HepG2 (cell line): Measurements from ENCODE around the gene DMRT1. TPM values are rescaled to one million over a fixed set of nuclear protein-coding genes. Genes with fewer than 3 reads are reported as not detected.

Experiments used
- FOXK1 ChIP-seq: sonication (generic); formaldehyde crosslinking; IDR thresholded peaks from 2 replicates; pipeline ENCODE4 v1.4.0; 2020; ENCODE audit warnings: low read depth, missing genetic modification reagents, borderline replicate concordance
- SMARCE1 ChIP-seq: fragments of 450-650 bp; IDR thresholded peaks from 2 replicates; pipeline ENCODE4 v1.6.1; 2017; ENCODE audit warnings: borderline replicate concordance
- TGIF2 ChIP-seq: IDR thresholded peaks from 2 replicates; pipeline ENCODE4 v1.6.1; 2016; ENCODE audit warnings: control low read depth, missing compliant biosample characterization
- ZNF121 ChIP-seq: sonication (generic); formaldehyde crosslinking; IDR thresholded peaks from 2 replicates; pipeline ENCODE4 v1.5.0; 2020; ENCODE audit warnings: mild to moderate bottlenecking, missing genetic modification reagents
- ZNF598 ChIP-seq: sonication (generic); formaldehyde crosslinking; IDR thresholded peaks from 2 replicates; pipeline ENCODE4 v1.5.1; 2020; ENCODE audit warnings: mild to moderate bottlenecking, missing genetic modification reagents, borderline replicate concordance
- polyA plus RNA-seq, 8 experiments: library from polyadenylated mRNA; depleted of rRNA in 3 of 8; stranded (reverse) in 7 of 8; unstranded in 1 of 8; fragments of >200 nt; fragmentation: Illumina TruSeq in 4 of 8; extraction: Trizol in 4 of 8; gene quantifications; 2 replicates each; pipeline versions ENCODE4 v1.2.1 to v1.2.3, GENCODE V29; 2011 to 2016; ENCODE audit warnings: low read depth in 4 of 8, missing spikeins in 1 of 8, mixed read lengths in 1 of 8; ENCODE audit not compliant: insufficient read depth in 1 of 8
- total RNA-seq, 5 experiments: library from RNA; depleted of rRNA; stranded (reverse); fragments of >200 nt; fragmentation: Illumina TruSeq; extraction: Trizol; gene quantifications; 2 replicates each; pipeline ENCODE4 v1.2.3, GENCODE V29; 2016; ENCODE audit warnings: low read depth in 1 of 5
- TF ChIP-seq, protein P1 (sequence below): sonication (generic); formaldehyde crosslinking; IDR thresholded peaks from 2 replicates; pipeline ENCODE4 v1.4.0; 2020; ENCODE audit warnings: mild to moderate bottlenecking, missing genetic modification reagents
- TF ChIP-seq, protein P2 (sequence below): IDR thresholded peaks from 2 replicates; pipeline ENCODE4 v1.6.1; 2016; ENCODE audit warnings: mild to moderate bottlenecking
- TF ChIP-seq, protein P3 (sequence below): sonication (generic); formaldehyde crosslinking; IDR thresholded peaks from 2 replicates; pipeline ENCODE4 v1.5.0; 2020; ENCODE audit warnings: mild to moderate bottlenecking, missing genetic modification reagents, moderate library complexity
- TF ChIP-seq, protein P4 (sequence below): sonication (generic); formaldehyde crosslinking; IDR thresholded peaks from 2 replicates; pipeline ENCODE4 v1.8.0; 2022; ENCODE audit warnings: low read depth, missing genetic modification reagents

Gene DMRT1
- total and polyA plus RNA-seq, 2 of the 13 experiments (the other 11 are each of a cell fraction or from before 2014, with no cell fraction given) = not detected

DNA sequence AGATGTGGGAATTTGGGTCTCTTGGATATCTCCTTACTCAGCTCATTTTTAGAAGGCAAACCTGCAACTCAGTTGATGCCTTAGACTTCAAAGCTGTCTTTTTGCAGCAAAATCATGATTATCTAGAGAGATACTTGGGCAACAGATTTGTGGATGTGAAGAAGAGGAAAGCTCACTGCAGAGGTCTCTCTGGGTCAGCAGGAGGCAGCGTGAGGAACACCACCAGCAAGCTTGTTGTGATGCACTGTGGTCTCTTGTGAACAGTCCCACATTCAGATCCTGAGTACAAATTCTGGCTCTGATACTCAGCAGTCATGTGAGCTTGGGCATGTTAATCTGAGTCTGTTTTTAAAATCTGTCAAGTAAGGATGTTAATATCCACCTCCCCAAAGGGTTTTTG lies 108.6 kb downstream of the DMRT1 start (continued):
- TF ChIP-seq, protein P1, sequence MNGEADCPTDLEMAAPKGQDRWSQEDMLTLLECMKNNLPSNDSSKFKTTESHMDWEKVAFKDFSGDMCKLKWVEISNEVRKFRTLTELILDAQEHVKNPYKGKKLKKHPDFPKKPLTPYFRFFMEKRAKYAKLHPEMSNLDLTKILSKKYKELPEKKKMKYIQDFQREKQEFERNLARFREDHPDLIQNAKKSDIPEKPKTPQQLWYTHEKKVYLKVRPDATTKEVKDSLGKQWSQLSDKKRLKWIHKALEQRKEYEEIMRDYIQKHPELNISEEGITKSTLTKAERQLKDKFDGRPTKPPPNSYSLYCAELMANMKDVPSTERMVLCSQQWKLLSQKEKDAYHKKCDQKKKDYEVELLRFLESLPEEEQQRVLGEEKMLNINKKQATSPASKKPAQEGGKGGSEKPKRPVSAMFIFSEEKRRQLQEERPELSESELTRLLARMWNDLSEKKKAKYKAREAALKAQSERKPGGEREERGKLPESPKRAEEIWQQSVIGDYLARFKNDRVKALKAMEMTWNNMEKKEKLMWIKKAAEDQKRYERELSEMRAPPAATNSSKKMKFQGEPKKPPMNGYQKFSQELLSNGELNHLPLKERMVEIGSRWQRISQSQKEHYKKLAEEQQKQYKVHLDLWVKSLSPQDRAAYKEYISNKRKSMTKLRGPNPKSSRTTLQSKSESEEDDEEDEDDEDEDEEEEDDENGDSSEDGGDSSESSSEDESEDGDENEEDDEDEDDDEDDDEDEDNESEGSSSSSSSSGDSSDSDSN = no peak
- TF ChIP-seq SMARCE1 (no peak), ZNF121 (CRISPR knock-in tag) (no peak), TGIF2 (no peak), FOXK1 (CRISPR knock-in tag) (no peak), ZNF598 (CRISPR knock-in tag) (no peak)
- TF ChIP-seq, protein P2, sequence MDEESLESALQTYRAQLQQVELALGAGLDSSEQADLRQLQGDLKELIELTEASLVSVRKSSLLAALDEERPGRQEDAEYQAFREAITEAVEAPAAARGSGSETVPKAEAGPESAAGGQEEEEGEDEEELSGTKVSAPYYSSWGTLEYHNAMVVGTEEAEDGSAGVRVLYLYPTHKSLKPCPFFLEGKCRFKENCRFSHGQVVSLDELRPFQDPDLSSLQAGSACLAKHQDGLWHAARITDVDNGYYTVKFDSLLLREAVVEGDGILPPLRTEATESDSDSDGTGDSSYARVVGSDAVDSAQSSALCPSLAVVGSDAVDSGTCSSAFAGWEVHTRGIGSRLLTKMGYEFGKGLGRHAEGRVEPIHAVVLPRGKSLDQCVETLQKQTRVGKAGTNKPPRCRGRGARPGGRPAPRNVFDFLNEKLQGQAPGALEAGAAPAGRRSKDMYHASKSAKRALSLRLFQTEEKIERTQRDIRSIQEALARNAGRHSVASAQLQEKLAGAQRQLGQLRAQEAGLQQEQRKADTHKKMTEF = no peak
- TF ChIP-seq, protein P3, sequence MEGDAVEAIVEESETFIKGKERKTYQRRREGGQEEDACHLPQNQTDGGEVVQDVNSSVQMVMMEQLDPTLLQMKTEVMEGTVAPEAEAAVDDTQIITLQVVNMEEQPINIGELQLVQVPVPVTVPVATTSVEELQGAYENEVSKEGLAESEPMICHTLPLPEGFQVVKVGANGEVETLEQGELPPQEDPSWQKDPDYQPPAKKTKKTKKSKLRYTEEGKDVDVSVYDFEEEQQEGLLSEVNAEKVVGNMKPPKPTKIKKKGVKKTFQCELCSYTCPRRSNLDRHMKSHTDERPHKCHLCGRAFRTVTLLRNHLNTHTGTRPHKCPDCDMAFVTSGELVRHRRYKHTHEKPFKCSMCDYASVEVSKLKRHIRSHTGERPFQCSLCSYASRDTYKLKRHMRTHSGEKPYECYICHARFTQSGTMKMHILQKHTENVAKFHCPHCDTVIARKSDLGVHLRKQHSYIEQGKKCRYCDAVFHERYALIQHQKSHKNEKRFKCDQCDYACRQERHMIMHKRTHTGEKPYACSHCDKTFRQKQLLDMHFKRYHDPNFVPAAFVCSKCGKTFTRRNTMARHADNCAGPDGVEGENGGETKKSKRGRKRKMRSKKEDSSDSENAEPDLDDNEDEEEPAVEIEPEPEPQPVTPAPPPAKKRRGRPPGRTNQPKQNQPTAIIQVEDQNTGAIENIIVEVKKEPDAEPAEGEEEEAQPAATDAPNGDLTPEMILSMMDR (CRISPR knock-in tag) = no peak
- TF ChIP-seq, protein P4, sequence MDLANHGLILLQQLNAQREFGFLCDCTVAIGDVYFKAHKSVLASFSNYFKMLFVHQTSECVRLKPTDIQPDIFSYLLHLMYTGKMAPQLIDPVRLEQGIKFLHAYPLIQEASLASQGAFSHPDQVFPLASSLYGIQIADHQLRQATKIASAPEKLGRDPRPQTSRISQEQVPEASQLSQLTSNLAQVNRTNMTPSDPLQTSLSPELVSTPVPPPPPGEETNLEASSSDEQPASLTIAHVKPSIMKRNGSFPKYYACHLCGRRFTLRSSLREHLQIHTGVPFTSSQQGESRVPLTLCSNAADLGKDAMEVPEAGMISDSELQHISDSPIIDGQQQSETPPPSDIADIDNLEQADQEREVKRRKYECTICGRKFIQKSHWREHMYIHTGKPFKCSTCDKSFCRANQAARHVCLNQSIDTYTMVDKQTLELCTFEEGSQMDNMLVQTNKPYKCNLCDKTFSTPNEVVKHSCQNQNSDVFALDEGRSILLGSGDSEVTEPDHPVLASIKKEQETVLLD (CRISPR knock-in tag) = no peak
